HG03066 (cell line): ENCODE data around the gene RARB.

ENCODE experiments used
- ATAC-seq: cut with Tn5 transposase; IDR thresholded peaks from one replicate; pipeline ENCODE4 v1.9.1; 2021; ENCODE audit warnings: low read depth; ENCODE audit not compliant: unreplicated experiment

The RARB gene

DNA sequence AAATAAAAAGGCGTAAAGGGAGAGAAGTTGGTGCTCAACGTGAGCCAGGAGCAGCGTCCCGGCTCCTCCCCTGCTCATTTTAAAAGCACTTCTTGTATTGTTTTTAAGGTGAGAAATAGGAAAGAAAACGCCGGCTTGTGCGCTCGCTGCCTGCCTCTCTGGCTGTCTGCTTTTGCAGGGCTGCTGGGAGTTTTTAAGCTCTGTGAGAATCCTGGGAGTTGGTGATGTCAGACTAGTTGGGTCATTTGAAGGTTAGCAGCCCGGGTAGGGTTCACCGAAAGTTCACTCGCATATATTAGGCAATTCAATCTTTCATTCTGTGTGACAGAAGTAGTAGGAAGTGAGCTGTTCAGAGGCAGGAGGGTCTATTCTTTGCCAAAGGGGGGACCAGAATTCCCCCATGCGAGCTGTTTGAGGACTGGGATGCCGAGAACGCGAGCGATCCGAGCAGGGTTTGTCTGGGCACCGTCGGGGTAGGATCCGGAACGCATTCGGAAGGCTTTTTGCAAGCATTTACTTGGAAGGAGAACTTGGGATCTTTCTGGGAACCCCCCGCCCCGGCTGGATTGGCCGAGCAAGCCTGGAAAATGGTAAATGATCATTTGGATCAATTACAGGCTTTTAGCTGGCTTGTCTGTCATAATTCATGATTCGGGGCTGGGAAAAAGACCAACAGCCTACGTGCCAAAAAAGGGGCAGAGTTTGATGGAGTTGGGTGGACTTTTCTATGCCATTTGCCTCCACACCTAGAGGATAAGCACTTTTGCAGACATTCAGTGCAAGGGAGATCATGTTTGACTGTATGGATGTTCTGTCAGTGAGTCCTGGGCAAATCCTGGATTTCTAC is at the start of gene RARB:
Gene RARB (plus strand): TSS at position 322 of the 847 bp plus-strand sequence. CDS start 469 bp downstream, at position 791.
- ATAC-seq: no peak

GRCh38 chr3:25378786-25379311 is 49.2 kb upstream of the RARB start:
- ATAC-seq: no peak

DNA sequence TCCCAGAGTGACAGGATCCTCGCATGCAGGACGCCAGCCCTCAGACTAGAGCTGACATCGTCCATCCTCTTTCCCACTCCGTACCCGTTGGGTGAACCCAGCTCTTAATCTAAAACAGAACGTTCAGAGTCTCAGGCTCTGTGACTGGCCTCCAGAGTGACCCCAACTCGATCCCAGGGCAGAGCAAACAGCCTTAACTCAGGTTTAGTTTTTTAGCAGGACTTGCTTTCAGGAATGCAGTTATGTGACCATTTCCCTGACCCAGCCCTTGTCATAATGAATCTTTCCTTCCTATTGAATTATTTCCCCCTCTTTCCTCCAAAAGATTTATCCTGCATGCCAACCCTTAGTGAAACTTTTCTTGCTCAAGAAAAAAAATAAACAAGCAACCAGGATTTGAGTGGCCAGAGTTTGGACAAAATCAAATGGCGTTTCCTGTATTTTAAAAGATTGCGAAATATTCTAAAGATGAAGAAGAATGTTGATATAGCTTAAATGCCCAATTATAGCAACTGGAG is 47.8 kb upstream of the RARB start:
- ATAC-seq: no peak

DNA sequence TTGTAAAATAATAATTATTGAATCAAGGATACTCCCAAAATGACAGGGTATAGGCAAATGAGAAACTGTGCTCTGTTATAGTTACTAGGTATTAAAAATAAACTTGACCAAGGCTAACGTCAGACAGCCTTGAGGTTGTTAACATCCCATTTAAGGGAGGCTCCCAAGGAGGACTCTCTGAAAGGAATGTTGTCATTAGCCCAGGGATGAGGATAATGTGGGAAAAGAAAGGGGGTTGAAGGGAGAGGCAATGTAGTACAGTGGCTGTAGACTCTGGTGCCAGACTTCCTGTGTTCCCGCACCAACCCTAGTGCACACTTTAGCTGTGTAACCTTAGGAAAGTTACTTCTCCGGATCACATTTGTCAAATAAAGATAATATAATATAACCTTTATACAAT is 47.0 kb upstream of the RARB start:
- ATAC-seq: no peak

DNA sequence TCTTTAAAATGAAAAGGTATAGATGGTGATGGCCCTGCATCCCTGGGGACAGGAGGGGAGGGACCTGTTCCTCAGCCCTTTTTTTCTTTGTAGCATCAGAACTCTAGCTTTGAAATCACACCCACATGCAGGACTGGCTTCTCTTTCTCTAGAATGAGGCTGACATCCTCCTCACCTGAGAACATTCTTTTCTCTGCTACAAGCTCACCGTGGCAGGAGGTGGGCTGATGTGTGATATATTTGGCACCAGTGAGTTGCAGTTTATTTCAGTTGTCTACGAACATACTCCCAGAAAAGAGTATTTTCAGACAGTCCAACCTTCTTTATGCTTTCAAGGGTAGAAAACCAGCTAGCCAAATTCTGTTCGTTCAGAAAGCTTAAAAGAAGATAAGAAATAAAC is 43.6 kb upstream of the RARB start:
- no peak for ATAC-seq

DNA sequence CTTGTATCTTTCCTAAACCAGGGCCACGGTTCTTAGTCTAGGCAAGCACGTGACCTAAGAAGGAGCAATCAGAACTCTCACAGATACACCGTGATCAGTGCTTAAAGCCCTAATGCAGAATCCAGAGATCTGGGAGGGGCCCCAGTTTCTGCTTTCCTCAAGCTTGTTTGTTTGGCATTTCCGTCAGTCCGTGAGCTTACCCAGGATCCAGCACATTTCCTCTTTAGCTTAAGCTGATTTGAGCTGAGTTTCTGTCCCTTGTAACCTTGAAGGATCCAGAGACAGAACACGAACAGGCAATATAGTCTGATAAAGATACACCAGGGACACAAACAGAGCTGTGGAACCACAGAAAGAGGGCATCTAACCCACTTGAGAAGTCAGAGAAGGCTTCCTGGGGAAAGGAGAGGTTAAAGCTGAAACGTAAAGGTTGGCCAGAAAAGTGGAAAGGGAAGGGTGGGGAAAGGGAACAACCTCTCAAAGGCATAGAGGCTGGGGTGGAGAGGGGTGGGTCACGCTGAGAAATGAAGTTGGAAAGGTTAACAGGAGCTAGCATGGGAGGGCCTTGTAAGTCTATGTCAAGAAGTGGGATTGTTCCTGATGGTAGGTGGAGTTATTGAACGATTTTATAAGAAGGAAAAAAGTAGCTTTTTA is 42.1 kb upstream of the RARB start:
- ATAC-seq: no peak

DNA sequence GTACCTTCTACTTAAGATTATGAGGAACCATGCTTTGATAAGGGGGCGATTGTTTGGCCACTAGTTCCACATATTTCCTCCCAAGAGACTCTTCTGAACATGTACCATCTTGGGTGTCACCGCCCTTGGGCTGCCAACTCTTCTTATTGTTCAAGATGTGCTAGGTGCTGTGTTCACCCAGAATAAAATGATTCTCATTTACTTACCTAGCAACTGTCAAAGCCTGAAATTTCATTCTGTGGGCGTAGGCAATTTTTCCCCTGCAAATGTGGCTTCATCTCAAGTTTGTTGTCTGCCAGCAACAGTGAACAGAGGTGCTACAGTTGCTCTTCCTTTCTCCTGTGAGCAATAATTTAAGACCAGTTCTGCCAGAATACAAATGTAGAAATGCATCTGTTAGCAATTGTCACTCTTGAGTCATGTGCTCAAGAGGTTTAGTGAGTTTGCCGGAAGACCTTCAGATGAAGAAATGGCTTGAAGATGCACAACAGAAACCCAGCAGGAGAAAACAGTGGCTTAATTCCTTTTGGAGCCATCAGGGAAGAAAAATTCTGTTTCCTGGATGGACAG is 41.3 kb upstream of the RARB start:
- ATAC-seq: no peak

DNA sequence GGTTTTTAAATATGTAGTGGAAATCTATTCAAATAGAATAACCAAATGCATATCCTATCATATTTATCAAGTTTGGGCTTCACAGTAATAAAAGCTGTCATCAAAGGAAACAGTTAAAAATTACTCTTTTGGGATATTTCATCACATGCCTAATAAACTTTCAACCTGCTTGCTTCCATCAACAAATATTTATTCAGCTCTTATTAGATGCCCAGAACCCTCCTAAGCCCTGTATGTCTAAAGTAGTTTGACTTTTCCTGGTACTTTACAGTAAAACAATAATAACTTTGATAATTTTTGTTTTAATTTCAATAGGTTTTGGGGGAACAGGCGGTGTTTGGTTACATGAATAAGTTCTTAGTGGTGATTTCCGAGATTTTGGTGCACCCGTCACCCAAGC is 37.5 kb upstream of the RARB start:
- ATAC-seq: no peak

- ATAC-seq: no peak
These were observed 31.8 kb upstream of the RARB start for GRCh38 chr3:25396251-25396650.

DNA sequence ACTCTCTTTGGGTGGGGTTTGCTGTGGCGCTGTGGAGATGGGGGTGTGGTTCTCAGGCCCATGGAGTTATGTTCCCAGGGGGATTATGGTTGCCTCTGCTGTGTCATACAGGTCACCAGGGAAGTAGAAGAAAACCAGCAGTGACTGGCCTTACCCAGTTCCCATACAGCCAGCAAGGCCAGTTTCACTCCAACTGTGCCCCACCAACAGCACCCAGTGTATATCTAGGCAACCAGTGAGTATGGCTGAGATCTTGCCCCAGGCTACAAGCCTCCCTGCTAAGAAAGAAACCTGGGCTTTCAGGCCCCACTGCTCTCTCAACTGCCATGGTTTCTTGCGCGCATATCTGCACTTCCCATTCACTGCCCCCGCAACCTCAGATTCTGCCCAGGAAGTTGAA is 31.4 kb upstream of the RARB start:
- no peak for ATAC-seq

- ATAC-seq: no peak
These were observed 30.9 kb upstream of the RARB start for GRCh38 chr3:25397150-25397549.

- no peak for ATAC-seq
These were observed 27.5 kb upstream of the RARB start for GRCh38 chr3:25400587-25400986.

DNA sequence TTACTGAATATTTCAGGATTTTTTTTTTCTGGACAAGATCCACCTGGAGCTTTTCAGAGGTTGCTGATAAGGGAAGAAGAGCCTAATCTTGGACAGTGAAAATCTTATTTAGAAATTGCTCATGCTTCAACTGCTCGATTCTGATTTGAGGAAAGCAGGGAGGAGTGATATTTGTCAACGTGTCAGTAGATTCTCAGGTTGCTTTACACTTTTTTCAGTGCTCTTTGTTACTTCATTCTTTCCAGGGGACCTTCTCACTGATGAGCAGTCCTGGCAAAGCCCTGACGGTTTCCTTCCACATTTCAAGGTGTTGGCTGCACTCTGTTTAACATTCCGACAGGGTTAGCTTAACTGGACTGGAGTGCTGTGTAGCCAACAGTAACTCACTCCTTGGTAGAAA is 24.1 kb upstream of the RARB start:
- no peak for ATAC-seq

DNA sequence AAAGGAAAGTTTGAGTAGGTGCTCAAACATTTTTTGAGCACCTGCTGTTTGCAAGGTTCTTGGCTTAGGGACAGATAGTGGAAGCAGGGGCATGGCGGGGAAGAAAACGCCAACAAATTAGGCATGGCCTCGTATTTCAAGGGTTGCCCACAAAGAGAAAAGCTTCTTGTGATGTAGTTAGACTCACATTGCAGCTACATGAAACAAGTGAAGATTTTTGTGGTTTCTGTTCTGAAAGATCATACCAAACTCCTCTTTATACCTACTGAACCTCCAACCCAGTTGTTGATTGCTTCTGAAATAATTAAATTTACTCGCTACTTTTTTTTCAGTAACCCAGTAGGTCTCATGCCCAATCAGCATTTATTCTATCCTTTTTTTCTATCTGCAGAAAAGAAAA is 23.5 kb upstream of the RARB start:
- ATAC-seq: no peak

DNA sequence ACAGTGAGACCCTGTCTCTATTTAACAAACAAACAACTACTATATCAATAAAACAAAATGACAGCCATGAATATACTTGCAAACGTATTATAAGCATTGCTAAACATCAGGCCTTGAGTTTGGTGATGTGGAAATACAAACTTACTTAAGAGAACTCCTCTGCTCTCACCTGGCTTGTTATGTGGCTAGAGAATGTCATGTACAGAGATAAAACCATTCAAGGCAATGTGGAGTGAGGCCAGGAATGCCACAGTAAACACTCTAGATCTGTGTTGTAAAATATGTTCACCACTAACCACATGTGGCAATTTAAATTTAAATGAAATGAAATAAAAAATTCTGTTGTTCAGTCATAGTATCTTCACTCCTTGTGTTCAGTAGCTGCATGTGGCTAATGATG is 22.7 kb upstream of the RARB start:
- ATAC-seq: no peak

GRCh38 chr3:25410703-25411102 is 17.4 kb upstream of the RARB start:
- ATAC-seq: no peak

- no peak for ATAC-seq
These were observed 15.8 kb upstream of the RARB start for GRCh38 chr3:25412269-25412668.

GRCh38 chr3:25416176-25416575 is 11.9 kb upstream of the RARB start:
- ATAC-seq: no peak

DNA sequence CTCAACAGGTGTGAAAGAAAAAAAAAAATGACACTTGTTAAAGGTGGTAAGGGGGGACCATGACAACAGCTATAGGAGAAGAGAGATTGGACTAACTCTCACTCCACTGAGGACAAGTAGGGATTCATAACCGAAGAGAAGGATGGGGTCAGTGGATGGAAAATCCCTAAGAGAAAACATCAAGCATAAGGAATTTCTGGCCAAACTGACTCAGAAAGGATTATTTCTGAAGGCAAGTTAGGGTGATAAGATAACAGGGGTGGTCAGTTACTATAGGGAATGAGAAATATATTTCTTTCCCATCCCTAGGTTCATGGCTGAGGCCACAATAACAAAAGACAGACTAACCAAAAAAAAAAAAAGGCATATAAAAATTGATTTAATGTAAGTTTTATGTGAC is 9.5 kb upstream of the RARB start:
- no peak for ATAC-seq

GRCh38 chr3:25419251-25419650 is 8.8 kb upstream of the RARB start:
- ATAC-seq: no peak

DNA sequence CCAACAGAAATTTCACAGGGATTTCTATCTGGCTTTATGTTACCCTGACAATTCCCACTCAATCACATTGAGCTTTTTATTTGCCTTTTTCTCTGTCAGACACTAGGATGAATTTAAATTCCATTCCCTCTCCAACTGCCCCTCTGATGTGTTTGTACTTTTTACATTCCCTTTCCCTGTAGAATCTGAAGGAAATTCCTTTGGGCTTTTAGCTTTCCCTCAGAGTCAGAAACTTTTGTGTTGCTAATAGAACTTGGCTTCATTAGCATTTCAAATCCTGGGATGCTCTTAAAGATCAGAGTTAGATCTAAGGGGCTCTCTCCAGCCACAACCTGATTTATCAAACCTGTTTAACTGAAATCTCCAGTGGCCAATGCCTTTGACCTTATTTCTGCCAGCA is 7.9 kb upstream of the RARB start:
- ATAC-seq: no peak
